HepG2 (cell line): Measurements from ENCODE around the gene TIMM23. TPM values are rescaled to one million over a fixed set of nuclear protein-coding genes. Genes with fewer than 3 reads are reported as not detected.
A peak's percentile ranks its signal among the peaks of the same experiment; 100 is the strongest.

Experiments used
- AGO2 ChIP-seq: fragments of 200-400 bp; formaldehyde crosslinking; optimal IDR thresholded peaks from 2 replicates; pipeline ENCODE3; 2017; ENCODE audit warnings: mild to moderate bottlenecking, low read depth, low read length, moderate library complexity
- DR1 ChIP-seq: sonication (generic); formaldehyde crosslinking; IDR thresholded peaks from 2 replicates; pipeline ENCODE4 v1.8.0; 2021; ENCODE audit warnings: mild to moderate bottlenecking, missing genetic modification reagents, inconsistent platforms
- HMG20B ChIP-seq: conservative IDR thresholded peaks from 2 replicates; pipeline ENCODE4 v1.6.1; 2016; ENCODE audit warnings: missing genetic modification reagents, missing compliant biosample characterization
- NCOR1 ChIP-seq: fragments of 200-600 bp; sonication (generic); IDR thresholded peaks from 2 replicates; pipeline ENCODE4 v1.7.0; 2017; ENCODE audit warnings: antibody characterized with exemption, low read length, borderline replicate concordance
- PRDM15 ChIP-seq: sonication (generic); formaldehyde crosslinking; IDR thresholded peaks from 2 replicates; pipeline ENCODE4 v1.4.0; 2020; ENCODE audit warnings: missing genetic modification reagents
- SYNCRIP ChIP-seq: fragments of 200-400 bp; formaldehyde crosslinking; IDR thresholded peaks from 2 replicates; pipeline ENCODE4 v1.6.1; 2018; ENCODE audit warnings: mild to moderate bottlenecking, low read depth, low read length; ENCODE audit not compliant: insufficient read depth
- THAP11 ChIP-seq: IDR thresholded peaks from 2 replicates; pipeline ENCODE4 v1.6.1; 2016; ENCODE audit warnings: missing biosample characterization, missing genetic modification reagents
- TOPORS ChIP-seq: sonication (generic); formaldehyde crosslinking; IDR thresholded peaks from 2 replicates; pipeline ENCODE4 v1.8.0; 2023; ENCODE audit warnings: mild to moderate bottlenecking, missing genetic modification reagents
- ZGPAT ChIP-seq: IDR thresholded peaks from 2 replicates; pipeline ENCODE4 v1.6.1; 2016; ENCODE audit warnings: mild to moderate bottlenecking
- ZNF143 ChIP-seq: sonication (generic); formaldehyde crosslinking; IDR thresholded peaks from 2 replicates; pipeline ENCODE4 v1.4.0; 2020; ENCODE audit warnings: missing genetic modification reagents
- ZNF670 ChIP-seq: sonication (generic); formaldehyde crosslinking; IDR thresholded peaks from 2 replicates; pipeline ENCODE4 v1.8.0; 2022; ENCODE audit warnings: mild to moderate bottlenecking, missing genetic modification reagents, borderline replicate concordance
- ZNF772 ChIP-seq: sonication (generic); formaldehyde crosslinking; IDR thresholded peaks from 2 replicates; pipeline ENCODE4 v1.5.0; 2020; ENCODE audit warnings: mild to moderate bottlenecking, missing genetic modification reagents
- ZNF883 ChIP-seq: sonication (generic); formaldehyde crosslinking; IDR thresholded peaks from 2 replicates; pipeline ENCODE4 v1.5.1; 2020; ENCODE audit warnings: mild to moderate bottlenecking, missing genetic modification reagents; ENCODE audit errors: not compliant biosample characterization
- polyA plus RNA-seq, 8 experiments: library from polyadenylated mRNA; depleted of rRNA in 3 of 8; stranded (reverse) in 7 of 8; unstranded in 1 of 8; fragments of >200 nt; fragmentation: Illumina TruSeq in 4 of 8; extraction: Trizol in 4 of 8; gene quantifications; 2 replicates each; pipeline versions ENCODE4 v1.2.1 to v1.2.3, GENCODE V29; 2011 to 2016; ENCODE audit warnings: low read depth in 4 of 8, missing spikeins in 1 of 8, mixed read lengths in 1 of 8; ENCODE audit not compliant: insufficient read depth in 1 of 8
- total RNA-seq, 5 experiments: library from RNA; depleted of rRNA; stranded (reverse); fragments of >200 nt; fragmentation: Illumina TruSeq; extraction: Trizol; gene quantifications; 2 replicates each; pipeline ENCODE4 v1.2.3, GENCODE V29; 2016; ENCODE audit warnings: low read depth in 1 of 5
- TF ChIP-seq, protein P1 (sequence below): IDR thresholded peaks from 2 replicates; pipeline ENCODE4 v1.6.1; 2016; ENCODE audit warnings: low read depth, missing genetic modification reagents, missing compliant biosample characterization
- TF ChIP-seq, protein P2 (sequence below): sonication (generic); formaldehyde crosslinking; IDR thresholded peaks from 2 replicates; pipeline ENCODE4 v1.4.0; 2020; ENCODE audit warnings: mild to moderate bottlenecking, missing genetic modification reagents

TIMM23 gene
- total and polyA plus RNA-seq, 2 of the 13 experiments (the other 11 are each of a cell fraction or from before 2014, with no cell fraction given): 80.2 to 98.6 TPM

DNA sequence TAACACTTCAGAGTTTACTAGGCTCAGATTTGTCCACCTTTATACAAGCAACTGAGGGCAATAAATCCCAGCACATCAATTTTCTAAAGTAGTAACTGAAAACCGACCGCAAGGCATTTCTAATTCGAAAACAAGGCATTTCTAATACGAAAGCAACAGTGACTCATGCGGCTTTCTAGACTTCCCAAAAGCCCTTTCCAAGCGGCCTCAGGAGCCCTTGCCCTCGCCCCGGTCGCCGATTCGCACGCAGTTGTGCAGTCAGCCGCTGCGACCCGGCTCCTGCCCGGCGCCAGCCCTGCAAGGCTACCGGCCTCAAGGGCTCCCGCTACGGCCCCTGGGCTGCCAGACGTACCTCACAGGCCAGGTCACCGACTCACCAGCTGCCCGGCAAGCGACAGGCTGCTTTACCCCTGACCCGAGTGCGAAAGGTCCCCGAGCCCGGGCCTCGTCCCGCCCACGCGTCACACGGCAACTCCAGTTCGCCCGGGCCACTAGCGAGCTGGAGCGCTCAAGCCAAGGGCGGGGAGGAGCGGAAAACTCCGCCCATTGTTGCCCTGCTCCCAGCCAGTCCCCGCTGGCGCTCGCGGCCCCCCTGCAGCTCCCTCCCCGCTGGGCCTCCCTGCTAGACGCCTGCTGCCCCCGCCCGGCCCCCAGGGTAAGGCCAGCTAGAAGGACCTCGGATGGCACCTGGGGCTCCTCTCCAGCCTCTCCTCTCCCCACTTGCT is 50.9 kb downstream of the TIMM23 start (continued):
- TF ChIP-seq PRDM15 (CRISPR knock-in tag) (no peak; the same call in 1 of the 2 replicates), DR1 (CRISPR knock-in tag) (peak; percentile 77), ZGPAT (CRISPR knock-in tag) (peak; percentile 91), ZNF143 (CRISPR knock-in tag) (peak; percentile 58; the same call in 1 of the 2 replicates), AGO2 (peak; percentile 98), THAP11 (CRISPR knock-in tag) (peak; percentile 72), HMG20B (no peak), ZNF772 (peak; percentile 68; the same call in 1 of the 2 replicates), TOPORS (CRISPR knock-in tag) (peak; percentile 72; the same call in 1 of the 2 replicates), NCOR1 (peak; percentile 68; the same call in 1 of the 2 replicates), SYNCRIP (no peak), ZNF883 (CRISPR knock-in tag) (peak; percentile 77), ZNF670 (CRISPR knock-in tag) (peak; percentile 76; the same call in 1 of the 2 replicates)
- TF ChIP-seq, protein P1, sequence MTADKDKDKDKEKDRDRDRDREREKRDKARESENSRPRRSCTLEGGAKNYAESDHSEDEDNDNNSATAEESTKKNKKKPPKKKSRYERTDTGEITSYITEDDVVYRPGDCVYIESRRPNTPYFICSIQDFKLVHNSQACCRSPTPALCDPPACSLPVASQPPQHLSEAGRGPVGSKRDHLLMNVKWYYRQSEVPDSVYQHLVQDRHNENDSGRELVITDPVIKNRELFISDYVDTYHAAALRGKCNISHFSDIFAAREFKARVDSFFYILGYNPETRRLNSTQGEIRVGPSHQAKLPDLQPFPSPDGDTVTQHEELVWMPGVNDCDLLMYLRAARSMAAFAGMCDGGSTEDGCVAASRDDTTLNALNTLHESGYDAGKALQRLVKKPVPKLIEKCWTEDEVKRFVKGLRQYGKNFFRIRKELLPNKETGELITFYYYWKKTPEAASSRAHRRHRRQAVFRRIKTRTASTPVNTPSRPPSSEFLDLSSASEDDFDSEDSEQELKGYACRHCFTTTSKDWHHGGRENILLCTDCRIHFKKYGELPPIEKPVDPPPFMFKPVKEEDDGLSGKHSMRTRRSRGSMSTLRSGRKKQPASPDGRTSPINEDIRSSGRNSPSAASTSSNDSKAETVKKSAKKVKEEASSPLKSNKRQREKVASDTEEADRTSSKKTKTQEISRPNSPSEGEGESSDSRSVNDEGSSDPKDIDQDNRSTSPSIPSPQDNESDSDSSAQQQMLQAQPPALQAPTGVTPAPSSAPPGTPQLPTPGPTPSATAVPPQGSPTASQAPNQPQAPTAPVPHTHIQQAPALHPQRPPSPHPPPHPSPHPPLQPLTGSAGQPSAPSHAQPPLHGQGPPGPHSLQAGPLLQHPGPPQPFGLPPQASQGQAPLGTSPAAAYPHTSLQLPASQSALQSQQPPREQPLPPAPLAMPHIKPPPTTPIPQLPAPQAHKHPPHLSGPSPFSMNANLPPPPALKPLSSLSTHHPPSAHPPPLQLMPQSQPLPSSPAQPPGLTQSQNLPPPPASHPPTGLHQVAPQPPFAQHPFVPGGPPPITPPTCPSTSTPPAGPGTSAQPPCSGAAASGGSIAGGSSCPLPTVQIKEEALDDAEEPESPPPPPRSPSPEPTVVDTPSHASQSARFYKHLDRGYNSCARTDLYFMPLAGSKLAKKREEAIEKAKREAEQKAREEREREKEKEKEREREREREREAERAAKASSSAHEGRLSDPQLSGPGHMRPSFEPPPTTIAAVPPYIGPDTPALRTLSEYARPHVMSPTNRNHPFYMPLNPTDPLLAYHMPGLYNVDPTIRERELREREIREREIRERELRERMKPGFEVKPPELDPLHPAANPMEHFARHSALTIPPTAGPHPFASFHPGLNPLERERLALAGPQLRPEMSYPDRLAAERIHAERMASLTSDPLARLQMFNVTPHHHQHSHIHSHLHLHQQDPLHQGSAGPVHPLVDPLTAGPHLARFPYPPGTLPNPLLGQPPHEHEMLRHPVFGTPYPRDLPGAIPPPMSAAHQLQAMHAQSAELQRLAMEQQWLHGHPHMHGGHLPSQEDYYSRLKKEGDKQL: peak; percentile 56
- TF ChIP-seq, protein P2, sequence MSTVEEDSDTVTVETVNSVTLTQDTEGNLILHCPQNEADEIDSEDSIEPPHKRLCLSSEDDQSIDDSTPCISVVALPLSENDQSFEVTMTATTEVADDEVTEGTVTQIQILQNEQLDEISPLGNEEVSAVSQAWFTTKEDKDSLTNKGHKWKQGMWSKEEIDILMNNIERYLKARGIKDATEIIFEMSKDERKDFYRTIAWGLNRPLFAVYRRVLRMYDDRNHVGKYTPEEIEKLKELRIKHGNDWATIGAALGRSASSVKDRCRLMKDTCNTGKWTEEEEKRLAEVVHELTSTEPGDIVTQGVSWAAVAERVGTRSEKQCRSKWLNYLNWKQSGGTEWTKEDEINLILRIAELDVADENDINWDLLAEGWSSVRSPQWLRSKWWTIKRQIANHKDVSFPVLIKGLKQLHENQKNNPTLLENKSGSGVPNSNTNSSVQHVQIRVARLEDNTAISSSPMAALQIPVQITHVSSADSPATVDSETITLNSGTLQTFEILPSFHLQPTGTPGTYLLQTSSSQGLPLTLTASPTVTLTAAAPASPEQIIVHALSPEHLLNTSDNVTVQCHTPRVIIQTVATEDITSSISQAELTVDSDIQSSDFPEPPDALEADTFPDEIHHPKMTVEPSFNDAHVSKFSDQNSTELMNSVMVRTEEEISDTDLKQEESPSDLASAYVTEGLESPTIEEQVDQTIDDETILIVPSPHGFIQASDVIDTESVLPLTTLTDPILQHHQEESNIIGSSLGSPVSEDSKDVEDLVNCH (CRISPR knock-in tag): no peak
